RPMI7951 (cell line): Measurements from ENCODE around the gene NACAD. TPM values are rescaled to one million over a fixed set of nuclear protein-coding genes. Genes with fewer than 3 reads are reported as not detected.

Source experiments
- DNase-seq: peaks from one replicate; pipeline ENCODE4 v3.0.0-alpha.2; 2012; ENCODE audit warnings: low read depth
- total RNA-seq: library from RNA; depleted of rRNA; stranded (reverse); fragments of >200 nt; shearing (Covaris generic); gene quantifications from 2 replicates; pipeline ENCODE4 v1.2.3, GENCODE V29; 2014

The NACAD gene
- total RNA-seq, 1 experiment from 2014 or later: 0.24 TPM

- DNase-seq: no peak
Measured at GRCh38 chr7:45075355-45075644, 13.5 kb downstream of the NACAD start.

- no peak for DNase-seq
Measured at GRCh38 chr7:45074528-45075354, 14.0 kb downstream of the NACAD start.

DNA sequence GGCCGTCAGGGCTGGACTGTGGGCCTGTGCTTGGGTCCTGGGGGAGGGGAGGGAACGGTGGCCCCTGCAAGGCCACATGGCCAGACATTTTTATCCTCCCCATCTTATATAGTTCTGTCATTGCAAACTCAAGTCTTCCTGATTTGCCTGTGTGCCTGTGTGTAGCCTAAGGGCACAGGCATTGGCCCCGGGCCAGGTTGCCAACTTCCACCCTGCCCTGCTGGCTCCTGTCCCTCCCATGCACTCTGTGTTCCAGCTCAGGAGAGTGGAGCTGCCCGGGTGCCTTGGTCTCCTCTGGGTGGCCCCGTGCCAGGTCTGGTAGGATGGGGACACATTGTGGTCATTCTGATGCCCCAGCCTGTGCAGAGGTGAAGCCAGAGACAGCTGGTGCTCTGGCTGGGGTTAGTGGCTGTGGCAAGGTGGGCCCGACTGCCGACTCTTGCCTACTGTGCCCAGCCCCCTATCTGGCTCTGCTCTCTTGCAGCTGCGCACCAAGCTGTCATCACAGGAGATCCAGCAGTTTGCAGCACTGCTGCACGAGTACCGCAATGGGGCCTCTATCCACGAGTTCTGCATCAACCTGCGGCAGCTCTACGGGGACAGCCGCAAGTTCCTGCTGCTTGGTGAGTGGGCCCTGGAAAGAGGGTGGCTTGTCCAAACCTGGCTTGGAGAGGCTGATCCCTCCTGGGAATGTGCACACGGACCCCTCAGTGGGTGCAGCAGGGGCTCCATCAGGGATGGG is 14.8 kb downstream of the NACAD start:
- peak; percentile 29 for DNase-seq

GRCh38 chr7:45073031-45073785 is 15.6 kb downstream of the NACAD start:
- no peak for DNase-seq

- DNase-seq: no peak
Measured at GRCh38 chr7:45072131-45073030, 16.4 kb downstream of the NACAD start.

GRCh38 chr7:45071528-45071927 is 17.2 kb downstream of the NACAD start:
- no peak for DNase-seq

DNA sequence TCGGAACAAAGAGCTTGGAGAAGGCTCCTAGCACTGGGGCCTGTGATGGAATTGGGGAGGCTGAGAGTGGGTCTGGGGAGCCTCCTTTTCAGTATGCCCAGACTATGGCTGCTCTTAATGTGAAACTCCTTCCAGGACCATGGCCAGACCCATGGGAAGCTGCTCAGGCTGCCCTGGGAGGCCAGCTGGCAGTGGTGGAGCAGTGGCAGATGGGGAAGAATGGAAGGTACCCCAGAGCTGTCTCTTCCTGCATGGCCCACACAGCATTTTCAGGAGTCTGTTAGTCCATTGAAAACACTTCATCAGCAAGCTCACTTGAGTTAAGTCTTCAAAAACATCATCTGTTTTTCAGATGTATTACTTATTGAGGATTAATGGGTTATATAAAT is 18.5 kb downstream of the NACAD start:
- DNase-seq: no peak

DNA sequence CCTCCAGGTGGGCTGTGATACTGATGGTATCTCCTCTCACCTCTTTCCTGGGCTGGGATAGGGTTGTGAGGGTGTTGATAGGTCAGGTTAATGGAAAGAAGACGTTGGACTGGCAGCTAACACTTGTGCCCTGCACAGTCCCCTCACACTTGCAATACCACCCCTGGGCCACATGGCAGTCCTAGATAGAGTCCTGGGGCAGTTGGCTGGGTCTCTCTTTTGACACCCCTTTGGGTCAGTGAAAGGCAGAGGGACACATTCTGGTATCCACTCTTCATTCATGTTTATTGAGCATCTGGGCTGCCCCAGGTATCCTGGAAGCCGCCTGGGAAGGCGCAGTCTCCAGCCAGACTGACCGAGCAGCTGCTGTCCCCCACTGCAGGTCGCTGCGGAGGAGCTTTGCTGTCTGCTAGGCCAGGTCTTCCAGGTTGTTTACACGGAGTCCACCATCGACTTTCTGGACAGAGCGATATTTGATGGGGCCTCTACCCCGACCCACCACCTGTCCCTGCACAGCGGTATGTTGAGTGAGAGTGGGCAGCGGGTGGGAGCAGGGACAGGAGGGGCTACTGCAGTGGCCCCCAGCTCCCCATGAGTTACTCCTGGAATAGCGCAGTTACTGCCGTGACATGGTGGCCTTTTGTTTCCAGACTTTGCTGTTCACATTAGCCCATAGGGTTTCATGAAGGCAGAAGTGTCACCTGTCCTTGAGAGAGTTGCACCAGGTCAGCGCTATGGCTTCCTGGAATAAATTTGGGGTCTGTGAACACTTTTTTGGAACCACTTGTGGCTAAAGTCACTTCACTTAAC is 19.1 kb downstream of the NACAD start:
- no peak for DNase-seq

- no peak for DNase-seq
Measured at GRCh38 chr7:45068236-45069023, 20.3 kb downstream of the NACAD start.

DNA sequence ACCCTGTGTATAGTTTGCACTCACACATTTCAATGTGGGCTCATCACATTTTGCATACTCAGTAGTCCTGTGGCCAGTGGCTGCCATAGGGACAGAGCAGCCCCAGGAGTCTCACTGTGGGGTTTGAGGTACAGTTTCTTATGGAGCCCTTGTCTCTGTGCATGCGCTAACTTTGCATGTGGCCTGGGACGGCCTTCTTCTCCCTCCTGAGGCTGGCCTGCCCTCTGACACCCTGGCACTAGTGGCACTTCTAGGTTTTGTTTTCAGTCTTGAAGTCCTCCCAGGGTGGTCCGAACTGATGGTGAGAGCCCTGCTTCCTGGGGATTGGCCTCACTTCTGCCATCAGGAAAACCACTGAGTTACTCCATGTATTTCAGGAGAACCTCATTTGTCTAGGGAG is 21.2 kb downstream of the NACAD start:
- DNase-seq: no peak

DNA sequence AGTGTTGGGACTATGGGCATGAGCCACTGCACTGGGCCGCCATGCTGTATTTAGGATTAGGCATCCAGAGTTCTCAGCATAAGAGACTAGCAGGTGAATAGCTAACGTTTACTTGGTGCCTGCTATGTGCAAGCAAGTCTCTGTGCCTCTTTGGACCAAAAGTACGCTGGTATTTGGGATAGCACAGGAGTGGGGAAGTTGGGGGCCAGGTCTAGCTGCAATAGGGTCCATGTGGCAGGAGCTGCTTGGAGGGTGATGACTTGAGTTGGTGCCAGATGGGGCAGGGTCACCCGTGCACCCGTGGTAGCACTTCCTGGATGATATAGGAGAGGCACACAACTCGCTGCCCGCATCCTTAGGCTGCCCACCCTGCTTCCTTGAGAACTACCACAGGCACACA is 22.4 kb downstream of the NACAD start:
- DNase-seq: no peak

DNA sequence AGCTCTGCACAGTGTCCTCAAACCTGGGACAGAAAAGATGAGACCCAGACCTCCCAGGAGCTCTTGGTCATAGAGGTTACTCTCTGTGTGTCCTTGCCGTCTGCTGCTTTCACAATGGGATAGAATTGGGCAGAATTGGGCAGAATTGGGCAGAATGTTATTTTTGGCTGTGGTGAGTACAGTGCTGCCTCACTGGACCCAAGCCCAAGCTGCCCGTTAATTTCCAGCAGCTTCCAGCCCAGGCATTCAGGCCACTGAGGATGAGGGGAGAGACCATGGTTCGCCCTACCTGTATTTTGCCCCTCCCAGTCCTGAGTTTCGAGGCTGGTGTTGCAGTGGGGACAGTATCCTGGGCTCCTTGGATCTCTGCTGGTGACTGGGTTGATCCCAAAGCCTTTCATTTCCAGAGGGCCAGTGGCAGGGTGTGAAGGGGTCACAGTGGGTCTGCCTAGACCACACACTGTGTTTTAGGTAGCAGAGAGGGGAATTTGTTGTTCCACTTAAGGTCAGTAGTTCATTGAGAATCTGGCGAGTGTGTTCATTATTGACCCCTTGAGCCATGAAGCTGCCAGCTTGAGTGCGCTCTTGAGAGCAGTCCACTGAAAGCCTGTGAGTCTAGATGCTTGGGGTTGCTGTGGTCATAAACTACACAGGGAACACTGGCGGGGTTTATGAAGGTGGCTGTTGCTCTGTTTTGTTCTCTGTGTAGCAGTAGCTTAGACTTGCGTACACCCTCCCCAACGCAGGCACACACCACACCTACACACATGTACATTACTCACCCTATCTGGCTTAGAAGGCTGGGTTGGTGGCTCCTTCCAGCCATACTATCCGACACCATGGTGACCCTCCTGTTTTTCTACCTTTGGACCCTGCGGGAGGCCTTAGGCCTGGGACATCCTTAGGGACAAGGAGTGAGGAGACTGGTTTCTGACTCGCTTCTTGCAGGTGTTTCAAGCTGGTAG is 23.5 kb downstream of the NACAD start:
- no peak for DNase-seq

DNA sequence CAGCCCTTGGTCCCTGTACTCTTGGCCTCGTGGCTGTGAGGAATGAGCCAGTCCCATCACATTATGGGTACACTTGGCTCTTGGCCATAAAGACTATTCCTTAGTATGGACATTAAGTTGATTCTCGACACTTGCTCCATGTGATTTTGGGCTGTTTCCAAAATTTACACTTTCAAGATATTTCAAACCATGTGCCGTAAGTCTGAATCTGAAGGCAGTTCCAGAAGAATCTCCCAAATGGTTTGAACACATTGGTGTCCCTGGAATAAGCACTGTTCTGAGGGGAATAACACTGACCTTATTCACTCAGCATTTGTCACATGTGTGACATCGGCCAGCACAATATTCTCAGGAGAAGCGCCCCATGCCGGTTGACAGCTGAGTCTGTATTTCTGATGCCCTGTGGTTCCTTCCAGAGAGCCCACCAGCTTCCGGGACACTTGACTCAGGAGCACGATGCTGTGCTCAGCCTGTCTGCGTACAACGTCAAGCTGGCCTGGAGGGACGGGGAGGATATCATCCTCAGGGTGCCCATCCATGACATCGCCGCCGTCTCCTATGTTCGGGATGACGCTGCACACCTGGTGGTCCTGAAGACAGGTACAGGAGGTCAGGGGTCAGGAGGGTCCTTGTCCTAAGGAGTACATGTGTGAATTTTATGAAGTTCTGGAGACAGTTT is 24.6 kb downstream of the NACAD start:
- no peak for DNase-seq

- no peak for DNase-seq
Measured at GRCh38 chr7:45061806-45062425, 26.9 kb downstream of the NACAD start.

- DNase-seq: no peak
Measured at GRCh38 chr7:45061352-45061751, 27.4 kb downstream of the NACAD start.

DNA sequence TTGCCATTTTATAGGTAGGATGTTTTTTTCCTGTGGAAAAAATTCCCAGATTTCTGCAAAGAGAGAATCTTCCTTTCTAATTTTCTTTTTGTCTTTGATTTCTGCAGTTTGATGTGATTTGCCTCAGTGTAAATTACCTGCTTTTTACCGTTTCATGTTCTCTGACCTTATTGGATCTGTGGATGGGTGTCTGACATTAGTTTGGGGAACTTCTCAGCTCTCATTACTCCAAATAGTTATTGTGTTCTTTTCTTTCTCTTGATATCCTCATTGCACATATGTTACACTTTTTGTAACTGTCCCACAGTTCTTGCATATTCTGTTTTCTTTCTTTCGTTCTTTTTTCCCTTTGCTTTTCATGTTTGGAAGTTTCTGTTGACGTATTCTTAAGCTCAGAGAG is 28.5 kb downstream of the NACAD start:
- no peak for DNase-seq

DNA sequence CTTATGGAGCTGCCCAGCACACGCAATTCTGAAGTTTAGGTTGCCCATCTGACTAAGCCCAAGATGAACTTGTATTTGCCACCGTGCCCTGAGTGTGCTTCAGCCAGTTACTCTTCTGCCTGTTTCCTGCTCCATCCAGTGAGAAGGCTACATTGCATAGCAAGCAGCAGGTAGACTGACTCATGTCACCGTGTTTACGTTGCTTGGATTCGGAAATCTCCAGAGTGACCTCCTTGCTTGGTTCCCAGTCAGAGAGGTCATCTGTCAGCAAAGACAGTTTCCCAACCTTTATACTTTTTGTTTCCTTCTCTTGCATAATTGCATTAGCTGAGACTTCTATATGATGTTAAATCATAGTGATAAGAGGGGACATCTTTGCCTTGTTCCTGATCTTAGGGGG is 30.9 kb downstream of the NACAD start:
- DNase-seq: no peak
